GM19023 (cell line): ENCODE measurements around the gene TMEM30B.

Experiments
- ATAC-seq: cut with Tn5 transposase; IDR thresholded peaks from one replicate; pipeline ENCODE4 v1.9.1; 2021; ENCODE audit warnings: mild to moderate bottlenecking, moderate library complexity; ENCODE audit not compliant: unreplicated experiment

Gene TMEM30B

GRCh38 chr14:61238611-61239245 is 42.4 kb downstream of the TMEM30B start:
- ATAC-seq = no peak

GRCh38 chr14:61234215-61234916 is 46.8 kb downstream of the TMEM30B start:
- no peak for ATAC-seq

GRCh38 chr14:61233436-61233956 is 47.6 kb downstream of the TMEM30B start:
- ATAC-seq = no peak

GRCh38 chr14:61231810-61232209 is 49.3 kb downstream of the TMEM30B start:
- ATAC-seq = no peak

- no peak for ATAC-seq
Observed at GRCh38 chr14:61229981-61230380, 51.2 kb downstream of the TMEM30B start.

GRCh38 chr14:61229475-61229888 is 51.7 kb downstream of the TMEM30B start:
- ATAC-seq = no peak

GRCh38 chr14:61227884-61228591 is 53.1 kb downstream of the TMEM30B start:
- no peak for ATAC-seq
